ENCODE measurements around the gene IGFBP1. TPM values are rescaled to one million over a fixed set of nuclear protein-coding genes. Genes with fewer than 3 reads are reported as not detected.

The IGFBP1 gene
- total and polyA plus RNA-seq, 2 of the 13 experiments (the other 11 are each of a cell fraction or from before 2014, with no cell fraction given), result 5.4 to 885 TPM

DNA sequence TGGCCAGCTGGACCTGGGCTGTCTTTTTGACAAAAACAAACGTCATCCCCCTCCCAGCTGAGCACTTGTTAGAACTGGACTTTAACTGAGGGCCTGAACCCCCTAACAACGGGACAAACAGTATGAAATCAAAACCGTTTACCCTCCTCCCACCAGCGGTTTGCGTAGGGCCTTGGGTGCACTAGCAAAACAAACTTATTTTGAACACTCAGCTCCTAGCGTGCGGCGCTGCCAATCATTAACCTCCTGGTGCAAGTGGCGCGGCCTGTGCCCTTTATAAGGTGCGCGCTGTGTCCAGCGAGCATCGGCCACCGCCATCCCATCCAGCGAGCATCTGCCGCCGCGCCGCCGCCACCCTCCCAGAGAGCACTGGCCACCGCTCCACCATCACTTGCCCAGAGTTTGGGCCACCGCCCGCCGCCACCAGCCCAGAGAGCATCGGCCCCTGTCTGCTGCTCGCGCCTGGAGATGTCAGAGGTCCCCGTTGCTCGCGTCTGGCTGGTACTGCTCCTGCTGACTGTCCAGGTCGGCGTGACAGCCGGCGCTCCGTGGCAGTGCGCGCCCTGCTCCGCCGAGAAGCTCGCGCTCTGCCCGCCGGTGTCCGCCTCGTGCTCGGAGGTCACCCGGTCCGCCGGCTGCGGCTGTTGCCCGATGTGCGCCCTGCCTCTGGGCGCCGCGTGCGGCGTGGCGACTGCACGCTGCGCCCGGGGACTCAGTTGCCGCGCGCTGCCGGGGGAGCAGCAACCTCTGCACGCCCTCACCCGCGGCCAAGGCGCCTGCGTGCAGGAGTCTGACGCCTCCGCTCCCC, at the start of gene IGFBP1 (continued):
- TF ChIP-seq ZNF318 (CRISPR knock-in tag; IDR thresholded peaks at IDR 0.05) (peak; percentile 76; the same call in 1 of the 2 replicates), TARDBP (CRISPR knock-in tag; IDR thresholded peaks at IDR 0.05) (peak; percentile 68; the same call in 1 of the 2 replicates), SNRNP70 (IDR thresholded peaks at IDR 0.05; ENCODE audit: low read depth, low read length) (no peak), SNAPC2 (CRISPR knock-in tag; IDR thresholded peaks at IDR 0.05) (peak; percentile 80), ZNF547 (CRISPR knock-in tag; IDR thresholded peaks at IDR 0.05) (peak; percentile 93), ARNTL (CRISPR knock-in tag; IDR thresholded peaks at IDR 0.05) (peak; percentile 22; the same call in 1 of the 2 replicates), PAX8 (CRISPR knock-in tag; IDR thresholded peaks at IDR 0.05; ENCODE audit: borderline replicate concordance) (0 out of 2 replicates have a peak, but pooled peaks have one; percentile 50), HNRNPUL1 (IDR thresholded peaks at IDR 0.05; ENCODE audit: low read depth, low read length) (peak; percentile 87), PITX1 (CRISPR knock-in tag; IDR thresholded peaks at IDR 0.05) (peak; percentile 75), ZNF652 (CRISPR knock-in tag; IDR thresholded peaks at IDR 0.05; ENCODE audit: borderline replicate concordance, low read depth) (peak; percentile 41; the same call in 1 of the 2 replicates), SMARCC2 (IDR thresholded peaks at IDR 0.05) (no peak), ZNF672 (CRISPR knock-in tag; IDR thresholded peaks at IDR 0.05) (no peak; the same call in 1 of the 2 replicates), ZNF724P (CRISPR knock-in tag; IDR thresholded peaks at IDR 0.05; ENCODE audit: borderline replicate concordance) (no peak; the same call in none of the 2 replicates)
- TF ChIP-seq, protein P1, sequence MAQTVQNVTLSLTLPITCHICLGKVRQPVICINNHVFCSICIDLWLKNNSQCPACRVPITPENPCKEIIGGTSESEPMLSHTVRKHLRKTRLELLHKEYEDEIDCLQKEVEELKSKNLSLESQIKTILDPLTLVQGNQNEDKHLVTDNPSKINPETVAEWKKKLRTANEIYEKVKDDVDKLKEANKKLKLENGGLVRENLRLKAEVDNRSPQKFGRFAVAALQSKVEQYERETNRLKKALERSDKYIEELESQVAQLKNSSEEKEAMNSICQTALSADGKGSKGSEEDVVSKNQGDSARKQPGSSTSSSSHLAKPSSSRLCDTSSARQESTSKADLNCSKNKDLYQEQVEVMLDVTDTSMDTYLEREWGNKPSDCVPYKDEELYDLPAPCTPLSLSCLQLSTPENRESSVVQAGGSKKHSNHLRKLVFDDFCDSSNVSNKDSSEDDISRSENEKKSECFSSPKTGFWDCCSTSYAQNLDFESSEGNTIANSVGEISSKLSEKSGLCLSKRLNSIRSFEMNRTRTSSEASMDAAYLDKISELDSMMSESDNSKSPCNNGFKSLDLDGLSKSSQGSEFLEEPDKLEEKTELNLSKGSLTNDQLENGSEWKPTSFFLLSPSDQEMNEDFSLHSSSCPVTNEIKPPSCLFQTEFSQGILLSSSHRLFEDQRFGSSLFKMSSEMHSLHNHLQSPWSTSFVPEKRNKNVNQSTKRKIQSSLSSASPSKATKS (CRISPR knock-in tag; IDR thresholded peaks at IDR 0.05), result peak; percentile 97
- TF ChIP-seq, protein P2, sequence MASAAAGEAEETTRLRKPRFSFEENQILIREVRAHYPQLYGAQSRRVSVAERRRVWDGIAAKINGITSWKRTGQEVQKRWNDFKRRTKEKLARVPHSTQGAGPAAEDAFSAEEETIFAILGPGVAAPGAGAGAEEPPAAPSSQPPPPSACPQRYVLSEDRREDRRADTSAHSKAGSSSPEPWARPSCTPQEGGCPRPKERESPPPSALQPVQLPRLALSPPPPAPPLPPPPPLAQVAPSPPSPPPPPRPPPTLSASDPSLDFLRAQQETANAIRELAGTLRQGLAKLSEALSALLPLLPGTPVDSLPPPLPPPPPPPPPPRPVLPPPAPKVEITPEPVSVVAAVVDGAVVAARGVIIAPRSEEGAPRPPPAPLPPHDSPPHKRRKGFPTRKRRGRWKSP (CRISPR knock-in tag; IDR thresholded peaks at IDR 0.05), result peak; percentile 91
- TF ChIP-seq, protein P3, sequence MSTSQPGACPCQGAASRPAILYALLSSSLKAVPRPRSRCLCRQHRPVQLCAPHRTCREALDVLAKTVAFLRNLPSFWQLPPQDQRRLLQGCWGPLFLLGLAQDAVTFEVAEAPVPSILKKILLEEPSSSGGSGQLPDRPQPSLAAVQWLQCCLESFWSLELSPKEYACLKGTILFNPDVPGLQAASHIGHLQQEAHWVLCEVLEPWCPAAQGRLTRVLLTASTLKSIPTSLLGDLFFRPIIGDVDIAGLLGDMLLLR (CRISPR knock-in tag; IDR thresholded peaks at IDR 0.05), result peak; percentile 23; the same call in 1 of the 2 replicates

Measured in HepG2 (cell line).